HG03565 (cell line): Measurements from ENCODE around the gene PHAF1.

Experiments used
- ATAC-seq: cut with Tn5 transposase; IDR thresholded peaks from one replicate; pipeline ENCODE4 v1.9.1; 2021; ENCODE audit warnings: mild to moderate bottlenecking, moderate library complexity; ENCODE audit not compliant: unreplicated experiment

PHAF1 gene

GRCh38 chr16:67109407-67110135 lies at the start of gene PHAF1:
TSS of gene PHAF1 (plus strand) at chr16:67109941. CDS start at chr16:67110176, 235 bp downstream.
- peak; percentile 81 for ATAC-seq

- no peak for ATAC-seq
Measured at GRCh38 chr16:67063008-67063407, 46.7 kb upstream of the PHAF1 start.

GRCh38 chr16:67068212-67068753 lies 41.5 kb upstream of the PHAF1 start:
- no peak for ATAC-seq

GRCh38 chr16:67071476-67072048 lies 38.2 kb upstream of the PHAF1 start:
- no peak for ATAC-seq

GRCh38 chr16:67075331-67075730 lies 34.4 kb upstream of the PHAF1 start:
- ATAC-seq: no peak

GRCh38 chr16:67077871-67078270 lies 31.9 kb upstream of the PHAF1 start:
- ATAC-seq: no peak

- ATAC-seq: no peak
Measured at GRCh38 chr16:67082100-67082499, 27.6 kb upstream of the PHAF1 start.

GRCh38 chr16:67082891-67083290 lies 26.9 kb upstream of the PHAF1 start:
- ATAC-seq: no peak

- peak; percentile 67 for ATAC-seq
Measured at GRCh38 chr16:67084345-67085028, 25.3 kb upstream of the PHAF1 start.

- ATAC-seq: no peak
Measured at GRCh38 chr16:67086822-67087221, 22.9 kb upstream of the PHAF1 start.

- no peak for ATAC-seq
Measured at GRCh38 chr16:67087291-67087690, 22.4 kb upstream of the PHAF1 start.

GRCh38 chr16:67087803-67088202 lies 21.9 kb upstream of the PHAF1 start:
- ATAC-seq: no peak

GRCh38 chr16:67088551-67088950 lies 21.2 kb upstream of the PHAF1 start:
- no peak for ATAC-seq

GRCh38 chr16:67089101-67089500 lies 20.6 kb upstream of the PHAF1 start:
- ATAC-seq: no peak

- no peak for ATAC-seq
Measured at GRCh38 chr16:67091906-67092566, 17.7 kb upstream of the PHAF1 start.

GRCh38 chr16:67093098-67093726 lies 16.5 kb upstream of the PHAF1 start:
- no peak for ATAC-seq

GRCh38 chr16:67098599-67098998 lies 11.1 kb upstream of the PHAF1 start:
- no peak for ATAC-seq

GRCh38 chr16:67100569-67101310 lies 9.0 kb upstream of the PHAF1 start:
- no peak for ATAC-seq

GRCh38 chr16:67101311-67102082 lies 8.2 kb upstream of the PHAF1 start:
- ATAC-seq: no peak
